ENCODE data around the gene TRIM54.
"Not testable (repeated sequence)": the region's sequence is repeated elsewhere in the genome, so short reads cannot be mapped to it uniquely, and the experiment has no call there.

TRIM54 gene

DNA sequence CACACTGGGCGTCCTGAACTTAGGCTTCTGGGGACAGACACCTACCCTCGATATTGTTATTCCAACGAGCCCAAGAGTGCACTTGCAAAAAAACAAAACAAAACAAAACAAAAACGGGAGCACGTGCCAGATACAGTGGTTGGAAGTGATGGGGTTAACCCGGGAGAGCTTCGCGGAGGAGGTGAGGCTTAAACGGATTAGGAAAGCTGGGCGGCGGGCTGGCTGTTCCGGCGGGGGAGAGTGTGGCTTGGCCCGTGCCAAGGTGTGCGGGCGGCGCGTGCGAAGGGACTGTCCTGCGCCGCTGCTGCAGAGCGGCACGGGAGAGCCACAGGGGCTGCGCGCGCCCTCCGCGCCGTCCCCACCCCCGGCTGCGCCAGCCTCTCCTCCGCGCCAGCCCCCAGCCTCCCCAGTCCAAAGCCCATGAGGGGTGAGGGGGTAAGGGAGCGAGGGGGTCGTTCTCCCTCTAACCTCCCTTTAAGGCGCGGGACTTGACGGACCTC, 17.9 kb upstream of the TRIM54 start:
- TF ChIP-seq, protein P1, sequence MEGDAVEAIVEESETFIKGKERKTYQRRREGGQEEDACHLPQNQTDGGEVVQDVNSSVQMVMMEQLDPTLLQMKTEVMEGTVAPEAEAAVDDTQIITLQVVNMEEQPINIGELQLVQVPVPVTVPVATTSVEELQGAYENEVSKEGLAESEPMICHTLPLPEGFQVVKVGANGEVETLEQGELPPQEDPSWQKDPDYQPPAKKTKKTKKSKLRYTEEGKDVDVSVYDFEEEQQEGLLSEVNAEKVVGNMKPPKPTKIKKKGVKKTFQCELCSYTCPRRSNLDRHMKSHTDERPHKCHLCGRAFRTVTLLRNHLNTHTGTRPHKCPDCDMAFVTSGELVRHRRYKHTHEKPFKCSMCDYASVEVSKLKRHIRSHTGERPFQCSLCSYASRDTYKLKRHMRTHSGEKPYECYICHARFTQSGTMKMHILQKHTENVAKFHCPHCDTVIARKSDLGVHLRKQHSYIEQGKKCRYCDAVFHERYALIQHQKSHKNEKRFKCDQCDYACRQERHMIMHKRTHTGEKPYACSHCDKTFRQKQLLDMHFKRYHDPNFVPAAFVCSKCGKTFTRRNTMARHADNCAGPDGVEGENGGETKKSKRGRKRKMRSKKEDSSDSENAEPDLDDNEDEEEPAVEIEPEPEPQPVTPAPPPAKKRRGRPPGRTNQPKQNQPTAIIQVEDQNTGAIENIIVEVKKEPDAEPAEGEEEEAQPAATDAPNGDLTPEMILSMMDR (IDR thresholded peaks at IDR 0.05; ENCODE audit: insufficient read depth, low read length, poor library complexity, severe bottlenecking) = no peak
- DNase-seq (ENCODE audit: extremely low read depth, insufficient read length) = no peak
- peak overlapping the region; percentile 40 for H3K4me3 ChIP-seq (replicated peaks; ENCODE audit: low read depth, low read length)
- peaks cover 6% of the 10 kb centered on the region for H3K27me3 ChIP-seq (replicated peaks; ENCODE audit: control insufficient read depth, insufficient read depth, low read length)
- no peaks in the 10 kb centered on the region for H3K36me3 ChIP-seq (ENCODE audit: control insufficient read depth, insufficient read depth, low read length)

DNA sequence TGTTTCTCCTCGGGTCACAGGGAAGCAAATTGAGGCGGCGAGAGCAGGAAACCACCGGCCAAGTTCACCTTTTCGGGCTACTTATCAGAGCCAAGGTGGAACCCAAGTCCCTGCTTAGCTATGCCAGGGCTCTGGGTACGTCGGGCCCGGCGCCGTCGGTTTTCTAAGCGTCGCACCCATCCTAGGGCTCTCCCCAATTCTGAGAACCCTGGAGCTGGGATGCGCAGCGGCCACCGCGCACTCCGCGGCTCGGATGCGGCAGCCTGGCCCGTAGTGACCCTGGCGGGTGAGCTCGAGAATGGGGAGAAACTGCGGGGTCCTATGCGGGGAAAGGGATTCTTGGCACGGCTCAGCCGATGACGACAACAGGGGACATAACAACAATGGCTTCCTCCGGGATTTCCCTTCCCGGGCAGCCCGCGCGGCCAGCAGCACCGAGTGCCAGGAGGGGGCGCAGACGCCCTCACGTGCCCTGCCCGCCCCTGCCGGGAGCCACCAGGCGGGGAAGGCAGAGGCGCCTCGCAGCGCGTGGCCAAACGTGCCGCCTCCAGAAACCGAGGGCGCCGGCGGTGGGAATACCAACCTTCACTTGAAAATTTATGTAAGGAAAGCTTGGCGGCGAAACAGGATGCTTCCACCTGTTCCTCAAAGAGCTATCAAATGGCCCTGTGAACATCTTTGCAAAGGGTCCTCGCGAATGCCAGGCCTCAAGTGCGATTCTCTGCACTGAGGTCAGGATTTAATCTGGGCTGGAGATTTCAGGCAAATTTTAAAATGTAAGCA, 17.3 kb upstream of the TRIM54 start:
- Histone ChIP-seq H3K4me3 (replicated peaks; ENCODE audit: low read depth, low read length) (peak overlapping the region; percentile 40), H3K36me3 (ENCODE audit: control insufficient read depth, insufficient read depth, low read length) (no peaks in the 10 kb centered on the region), H3K27me3 (replicated peaks; ENCODE audit: control insufficient read depth, insufficient read depth, low read length) (peaks cover 6% of the 10 kb centered on the region)
- TF ChIP-seq, protein P1 (IDR thresholded peaks at IDR 0.05; ENCODE audit: insufficient read depth, low read length, poor library complexity, severe bottlenecking) = peak; percentile 65
- peak; percentile 68 for DNase-seq (ENCODE audit: extremely low read depth, insufficient read length)

DNA sequence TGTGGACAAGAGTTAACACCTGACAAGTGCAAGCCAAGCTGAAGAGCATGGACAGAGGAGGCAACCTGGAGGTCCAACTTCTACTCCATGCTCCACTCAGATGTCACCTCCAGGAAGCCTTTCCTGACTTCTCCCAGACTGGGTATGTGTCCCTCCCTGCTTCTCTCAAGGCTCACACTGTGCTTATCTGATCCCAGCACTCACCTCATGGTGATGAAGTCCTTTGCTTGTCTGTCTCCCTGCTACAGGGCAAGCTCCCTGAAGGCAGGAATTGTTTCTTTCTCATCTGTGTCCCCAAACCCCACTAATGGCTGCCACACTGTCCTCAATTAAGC, 16.7 kb upstream of the TRIM54 start:
- DNase-seq (ENCODE audit: extremely low read depth, insufficient read length) = no peak
- TF ChIP-seq, protein P1 (IDR thresholded peaks at IDR 0.05; ENCODE audit: insufficient read depth, low read length, poor library complexity, severe bottlenecking) = no peak
- H3K4me3 ChIP-seq (replicated peaks; ENCODE audit: low read depth, low read length) = no peak overlapping the region
- H3K36me3 ChIP-seq (ENCODE audit: control insufficient read depth, insufficient read depth, low read length) = no peaks in the 10 kb centered on the region
- H3K27me3 ChIP-seq (replicated peaks; ENCODE audit: control insufficient read depth, insufficient read depth, low read length) = peaks cover 6% of the 10 kb centered on the region

DNA sequence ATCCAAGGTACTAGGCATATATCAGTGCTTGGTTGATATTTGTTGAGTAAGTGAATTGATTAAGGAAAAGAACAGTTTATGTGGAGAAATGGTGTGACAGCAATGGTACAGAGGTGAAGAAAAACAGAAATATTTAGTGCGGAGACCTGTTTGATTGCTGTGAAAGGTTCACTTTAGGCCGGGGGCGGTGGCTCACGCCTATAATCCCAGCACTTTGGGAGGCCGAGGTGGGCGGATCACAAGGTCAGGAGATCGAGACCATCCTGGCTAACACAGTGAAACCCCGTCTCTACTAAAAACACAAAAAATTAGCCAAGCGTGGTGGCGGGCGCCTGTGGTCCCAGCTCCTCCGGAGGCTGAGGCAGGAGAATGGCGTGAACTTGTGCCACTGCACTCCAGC, 13.9 kb upstream of the TRIM54 start:
- not testable (repeated sequence) for H3K4me3 ChIP-seq (replicated peaks; ENCODE audit: low read depth, low read length); H3K36me3 ChIP-seq (ENCODE audit: control insufficient read depth, insufficient read depth, low read length); H3K27me3 ChIP-seq (replicated peaks; ENCODE audit: control insufficient read depth, insufficient read depth, low read length)

DNA sequence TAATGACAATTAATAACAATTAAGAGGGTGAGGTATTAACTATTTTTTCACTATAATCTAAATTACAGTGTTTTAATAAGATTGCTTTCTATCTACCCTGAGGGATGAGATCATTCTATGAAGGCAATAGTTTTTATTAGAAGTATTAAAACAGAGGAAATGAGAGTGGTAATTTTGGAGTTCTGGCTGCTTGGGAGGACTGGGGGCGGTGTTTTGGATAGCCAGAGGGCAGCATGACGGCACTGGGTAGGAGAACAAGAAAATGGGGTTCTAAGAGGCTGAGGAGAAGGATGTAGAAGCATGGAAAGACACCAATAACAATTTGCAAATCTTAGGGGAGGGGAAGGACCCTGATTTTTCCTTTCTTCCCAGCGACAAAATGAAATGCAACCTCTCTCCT, 12.1 kb upstream of the TRIM54 start:
- H3K4me3 ChIP-seq (replicated peaks; ENCODE audit: low read depth, low read length) = no peak overlapping the region
- DNase-seq (ENCODE audit: extremely low read depth, insufficient read length) = no peak
- no peaks in the 10 kb centered on the region for H3K36me3 ChIP-seq (ENCODE audit: control insufficient read depth, insufficient read depth, low read length)
- H3K27me3 ChIP-seq (replicated peaks; ENCODE audit: control insufficient read depth, insufficient read depth, low read length) = no peaks in the 10 kb centered on the region; the same call in 1 of the 2 replicates
- TF ChIP-seq, protein P1 (IDR thresholded peaks at IDR 0.05; ENCODE audit: insufficient read depth, low read length, poor library complexity, severe bottlenecking) = no peak

More for the DNA sequence above, 13.9 kb upstream of the TRIM54 start:
- DNase-seq (ENCODE audit: extremely low read depth, insufficient read length) = not testable (repeated sequence)

DNA sequence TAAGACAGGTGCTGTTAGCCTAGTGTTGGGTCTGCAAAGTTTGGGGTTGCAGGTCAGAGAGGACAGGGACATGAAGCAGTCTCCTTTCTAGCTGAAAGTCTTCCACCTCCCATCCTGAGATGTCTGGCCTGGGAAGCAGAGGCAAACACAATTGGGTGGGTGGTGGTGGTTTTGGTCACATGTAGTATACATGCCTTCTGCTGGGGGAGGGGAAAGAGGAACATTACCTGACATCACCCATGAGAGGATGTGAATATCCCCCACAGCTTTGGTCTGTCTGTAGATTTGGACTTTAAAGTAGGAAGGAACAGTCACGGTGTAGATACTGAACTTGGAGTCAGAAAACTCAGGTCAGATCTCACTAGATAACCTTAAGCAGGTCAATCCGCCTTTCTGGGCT, 11.6 kb upstream of the TRIM54 start:
- H3K36me3 ChIP-seq (ENCODE audit: control insufficient read depth, insufficient read depth, low read length) = no peaks in the 10 kb centered on the region
- H3K27me3 ChIP-seq (replicated peaks; ENCODE audit: control insufficient read depth, insufficient read depth, low read length) = no peaks in the 10 kb centered on the region; the same call in 1 of the 2 replicates
- no peak for DNase-seq (ENCODE audit: extremely low read depth, insufficient read length)
- no peak overlapping the region for H3K4me3 ChIP-seq (replicated peaks; ENCODE audit: low read depth, low read length)
- TF ChIP-seq, protein P1 (IDR thresholded peaks at IDR 0.05; ENCODE audit: insufficient read depth, low read length, poor library complexity, severe bottlenecking) = no peak

All from GM06990 (cell line).